ENCODE data around the gene ZNF518A.
A peak's percentile ranks its signal among the peaks of the same experiment; 100 is the strongest.

ZNF518A gene

GRCh38 chr10:96129387-96130325 lies at the start of gene ZNF518A:
Gene ZNF518A (plus strand): TSS chr10:96130297. CDS start chr10:96156323, 26,026 bp downstream.
- H3K4me3 ChIP-seq (ENCODE audit: low read length) = peak within 1 kb of the TSS; percentile 88
- TF ChIP-seq ZNF274 (IDR thresholded peaks at IDR 0.05; ENCODE audit: low read depth, low read length) = no peak

GRCh38 chr10:96082153-96082552 lies 47.9 kb upstream of the ZNF518A start:
- no peak overlapping the region for H3K4me3 ChIP-seq (ENCODE audit: low read length)
- no peak for TF ChIP-seq ZNF274 (IDR thresholded peaks at IDR 0.05; ENCODE audit: low read depth, low read length)

GRCh38 chr10:96082748-96083147 lies 47.3 kb upstream of the ZNF518A start:
- H3K4me3 ChIP-seq (ENCODE audit: low read length) = no peak overlapping the region
- TF ChIP-seq ZNF274 (IDR thresholded peaks at IDR 0.05; ENCODE audit: low read depth, low read length) = no peak

- no peak for TF ChIP-seq ZNF274 (IDR thresholded peaks at IDR 0.05; ENCODE audit: low read depth, low read length)
- peak overlapping the region; percentile 71 for H3K4me3 ChIP-seq (ENCODE audit: low read length)
Observed at GRCh38 chr10:96089116-96089515, 41.0 kb upstream of the ZNF518A start.

GRCh38 chr10:96089670-96090462 lies 40.2 kb upstream of the ZNF518A start:
- no peak for TF ChIP-seq ZNF274 (IDR thresholded peaks at IDR 0.05; ENCODE audit: low read depth, low read length)
- peak overlapping the region; percentile 71 for H3K4me3 ChIP-seq (ENCODE audit: low read length)

GRCh38 chr10:96090463-96090800 lies 39.7 kb upstream of the ZNF518A start:
- no peak for TF ChIP-seq ZNF274 (IDR thresholded peaks at IDR 0.05; ENCODE audit: low read depth, low read length)
- peak overlapping the region; percentile 71; the same call in 1 of the 2 replicates for H3K4me3 ChIP-seq (ENCODE audit: low read length)

GRCh38 chr10:96092999-96093767 lies 36.9 kb upstream of the ZNF518A start:
- TF ChIP-seq ZNF274 (IDR thresholded peaks at IDR 0.05; ENCODE audit: low read depth, low read length) = no peak
- no peak overlapping the region for H3K4me3 ChIP-seq (ENCODE audit: low read length)

GRCh38 chr10:96093948-96094347 lies 36.1 kb upstream of the ZNF518A start:
- no peak overlapping the region for H3K4me3 ChIP-seq (ENCODE audit: low read length)
- TF ChIP-seq ZNF274 (IDR thresholded peaks at IDR 0.05; ENCODE audit: low read depth, low read length) = no peak

GRCh38 chr10:96096958-96097357 lies 33.1 kb upstream of the ZNF518A start:
- no peak for TF ChIP-seq ZNF274 (IDR thresholded peaks at IDR 0.05; ENCODE audit: low read depth, low read length)

GRCh38 chr10:96097865-96098264 lies 32.2 kb upstream of the ZNF518A start:
- no peak overlapping the region for H3K4me3 ChIP-seq (ENCODE audit: low read length)
- no peak for TF ChIP-seq ZNF274 (IDR thresholded peaks at IDR 0.05; ENCODE audit: low read depth, low read length)

More at GRCh38 chr10:96096958-96097357, 33.1 kb upstream of the ZNF518A start:
- H3K4me3 ChIP-seq (ENCODE audit: low read length) = no peak overlapping the region

- TF ChIP-seq ZNF274 (IDR thresholded peaks at IDR 0.05; ENCODE audit: low read depth, low read length) = no peak
- H3K4me3 ChIP-seq (ENCODE audit: low read length) = no peak overlapping the region
Observed at GRCh38 chr10:96107623-96108038, 22.5 kb upstream of the ZNF518A start.

GRCh38 chr10:96112531-96112930 lies 17.6 kb upstream of the ZNF518A start:
- H3K4me3 ChIP-seq (ENCODE audit: low read length) = no peak overlapping the region
- TF ChIP-seq ZNF274 (IDR thresholded peaks at IDR 0.05; ENCODE audit: low read depth, low read length) = no peak

GRCh38 chr10:96118604-96119450 lies 11.3 kb upstream of the ZNF518A start:
- no peak for TF ChIP-seq ZNF274 (IDR thresholded peaks at IDR 0.05; ENCODE audit: low read depth, low read length)
- no peak overlapping the region for H3K4me3 ChIP-seq (ENCODE audit: low read length)
